H9 (cell line): ENCODE measurements around the gene DDX47. TPM values are rescaled to one million over a fixed set of nuclear protein-coding genes. Genes with fewer than 3 reads are reported as not detected.

Experiments used
- DNase-seq: peaks from one replicate; pipeline ENCODE4 v3.0.0-alpha.2; 2017
- H2AFZ ChIP-seq: one replicate; pipeline ENCODE4 v1.6.1; 2013; ENCODE audit warnings: mild to moderate bottlenecking, low read length, control low read depth, moderate library complexity
- H2AK5ac ChIP-seq: 2 replicates; pipeline ENCODE4 v1.6.1; 2013; ENCODE audit warnings: low read length, control low read depth, mixed read lengths; ENCODE audit not compliant: insufficient read length
- H2BK120ac ChIP-seq: one replicate; pipeline ENCODE4 v1.6.1; 2013; ENCODE audit warnings: low read depth, mild to moderate bottlenecking, low read length, control low read depth, inconsistent platforms; ENCODE audit not compliant: poor library complexity, severe bottlenecking
- H2BK12ac ChIP-seq: 2 replicates; pipeline ENCODE4 v1.6.1; 2013; ENCODE audit warnings: low read length, control low read depth, mixed read lengths, low read depth; ENCODE audit not compliant: insufficient read length
- H2BK15ac ChIP-seq: 2 replicates; pipeline ENCODE4 v1.6.1; 2013; ENCODE audit warnings: low read depth, low read length, control low read depth
- H2BK20ac ChIP-seq: one replicate; pipeline ENCODE4 v1.6.1; 2013; ENCODE audit warnings: low read depth, mild to moderate bottlenecking, low read length, control low read depth, inconsistent platforms; ENCODE audit not compliant: poor library complexity, severe bottlenecking
- H2BK5ac ChIP-seq: 2 replicates; pipeline ENCODE4 v1.6.1; 2013; ENCODE audit warnings: low read length, control low read depth, mixed read lengths; ENCODE audit not compliant: insufficient read length
- H3K14ac ChIP-seq: 2 replicates; pipeline ENCODE4 v1.6.1; 2013; ENCODE audit warnings: low read length, control low read depth; ENCODE audit not compliant: insufficient read depth
- H3K18ac ChIP-seq: 2 replicates; pipeline ENCODE4 v1.6.1; 2013; ENCODE audit warnings: low read depth, mild to moderate bottlenecking, mixed read lengths, low read length, control low read depth; ENCODE audit not compliant: insufficient read length
- H3K23ac ChIP-seq: 2 replicates; pipeline ENCODE4 v1.6.1; 2013; ENCODE audit warnings: low read length, control low read depth, mixed read lengths, low read depth; ENCODE audit not compliant: insufficient read length
- H3K23me2 ChIP-seq: 2 replicates; pipeline ENCODE4 v1.6.1; 2013; ENCODE audit warnings: low read depth, mild to moderate bottlenecking, mixed read lengths, low read length, control low read depth; ENCODE audit not compliant: insufficient read length, poor library complexity, severe bottlenecking
- H3K27ac ChIP-seq: 2 replicates; pipeline ENCODE4 v1.5.1; 2013; ENCODE audit warnings: low read length, control low read depth, mixed read lengths, low read depth; ENCODE audit not compliant: insufficient read length
- H3K27me3 ChIP-seq: 2 replicates; pipeline ENCODE4 v1.6.1; 2013; ENCODE audit warnings: low read length, control low read depth, inconsistent platforms; ENCODE audit not compliant: insufficient read depth
- H3K4ac ChIP-seq: 2 replicates; pipeline ENCODE4 v1.6.1; 2013; ENCODE audit warnings: low read depth, mild to moderate bottlenecking, control low read depth, inconsistent platforms, low read length, moderate library complexity
- H3K4me1 ChIP-seq: 2 replicates; pipeline ENCODE4 v1.6.1; 2013; ENCODE audit warnings: low read length, control low read depth, inconsistent platforms; ENCODE audit not compliant: insufficient read depth
- H3K4me2 ChIP-seq: 2 replicates; pipeline ENCODE4 v1.6.1; 2013; ENCODE audit warnings: low read length, control low read depth, mixed read lengths; ENCODE audit not compliant: insufficient read length, insufficient read depth
- H3K56ac ChIP-seq: 2 replicates; pipeline ENCODE4 v1.6.1; 2013; ENCODE audit warnings: low read depth, mild to moderate bottlenecking, mixed read lengths, low read length, control low read depth; ENCODE audit not compliant: insufficient read length
- H3K79me1 ChIP-seq: 2 replicates; pipeline ENCODE4 v1.6.1; 2013; ENCODE audit warnings: low read depth, mild to moderate bottlenecking, moderate library complexity, low read length, control low read depth, inconsistent platforms; ENCODE audit not compliant: insufficient read depth, poor library complexity, severe bottlenecking
- H3K79me2 ChIP-seq: 2 replicates; pipeline ENCODE4 v1.6.1; 2013; ENCODE audit warnings: low read length, control low read depth, inconsistent platforms; ENCODE audit not compliant: insufficient read depth
- H3K9ac ChIP-seq: 2 replicates; pipeline ENCODE4 v1.6.1; 2013; ENCODE audit warnings: low read length, control low read depth, mixed read lengths; ENCODE audit not compliant: insufficient read length; ENCODE audit errors: extremely low read depth
- H3K9me3 ChIP-seq: one replicate; pipeline ENCODE4 v1.6.1; 2013; ENCODE audit warnings: low read depth, low read length, inconsistent platforms; ENCODE audit not compliant: control insufficient read depth
- H3T11ph ChIP-seq: one replicate; pipeline ENCODE4 v1.6.1; 2013; ENCODE audit warnings: mild to moderate bottlenecking, low read length, control low read depth, inconsistent platforms
- H4K20me1 ChIP-seq: one replicate; pipeline ENCODE4 v1.6.1; 2013; ENCODE audit not compliant: control insufficient read depth, insufficient read length, insufficient read depth
- H4K5ac ChIP-seq: 2 replicates; pipeline ENCODE4 v1.6.1; 2013; ENCODE audit warnings: low read depth, mild to moderate bottlenecking, mixed read lengths, low read length, control low read depth; ENCODE audit not compliant: insufficient read length
- H4K8ac ChIP-seq: replicated peaks from 2 replicates; pipeline ENCODE4 v1.6.1; 2013; ENCODE audit warnings: low read length, control low read depth, mixed read lengths, low read depth; ENCODE audit not compliant: insufficient read length
- H4K91ac ChIP-seq: 2 replicates; pipeline ENCODE4 v1.6.1; 2013; ENCODE audit warnings: low read depth, mild to moderate bottlenecking, moderate library complexity, mixed read lengths, low read length, control low read depth; ENCODE audit not compliant: insufficient read length
- H3K27ac Mint-ChIP-seq, 3 experiments: 2 replicates in 2 of 3; 3 replicates in 1 of 3; pipeline ENCODE4 v1.8.0; 2020 to 2021; ENCODE audit warnings: mixed read lengths in 3 of 3, mild to moderate bottlenecking in 1 of 3, moderate library complexity in 1 of 3
- H3K27me3 Mint-ChIP-seq: 2 replicates; pipeline ENCODE4 v1.8.0; 2021; ENCODE audit warnings: low read depth, mild to moderate bottlenecking, moderate library complexity, mixed read lengths
- H3K36me3 Mint-ChIP-seq, 3 experiments: 2 replicates in 2 of 3; 3 replicates in 1 of 3; pipeline ENCODE4 v1.8.0; 2020 to 2021; ENCODE audit warnings: low read depth in 3 of 3, mixed read lengths in 3 of 3; ENCODE audit not compliant: insufficient read depth in 1 of 3
- H3K4me1 Mint-ChIP-seq, 2 experiments: 2 replicates each; pipeline ENCODE4 v1.8.0; 2020; ENCODE audit warnings: mixed read lengths in 2 of 2
- H3K4me3 Mint-ChIP-seq, 2 experiments: 2 replicates in 1 of 2; 3 replicates in 1 of 2; pipeline ENCODE4 v1.8.0; 2020 to 2021; ENCODE audit warnings: mild to moderate bottlenecking in 2 of 2, mixed read lengths in 2 of 2, moderate library complexity in 1 of 2
- H3K9me3 Mint-ChIP-seq, 2 experiments: 2 replicates in 1 of 2; 3 replicates in 1 of 2; pipeline ENCODE4 v1.8.0; 2020; ENCODE audit warnings: mild to moderate bottlenecking in 2 of 2, mixed read lengths in 2 of 2, moderate library complexity in 1 of 2
- WGBS: extraction: QIAGEN DNeasy Blood & Tissue Kit; methylation state at CpG from one replicate; pipeline ENCODE4 v1.1.7; 2013; ENCODE audit warnings: missing lambda C conversion rate, low lambda C conversion rate, mixed read lengths; ENCODE audit not compliant: insufficient read length; ENCODE audit errors: extremely low coverage; 5-methylcytosine and 5-hydroxymethylcytosine counted together
- total RNA-seq: library from RNA; stranded (reverse); gene quantifications from 2 replicates; pipeline ENCODE4 v1.2.1, GENCODE V29; 2021
- TF ChIP-seq, protein P1 (sequence below): fragments of 200-600 bp; sonication (generic); conservative IDR thresholded peaks from 3 replicates; pipeline ENCODE4 v1.8.0; 2021; ENCODE audit warnings: antibody characterized with exemption, mild to moderate bottlenecking

The DDX47 gene
- total RNA-seq, 1 experiment from 2014 or later: 78.2 TPM

DNA sequence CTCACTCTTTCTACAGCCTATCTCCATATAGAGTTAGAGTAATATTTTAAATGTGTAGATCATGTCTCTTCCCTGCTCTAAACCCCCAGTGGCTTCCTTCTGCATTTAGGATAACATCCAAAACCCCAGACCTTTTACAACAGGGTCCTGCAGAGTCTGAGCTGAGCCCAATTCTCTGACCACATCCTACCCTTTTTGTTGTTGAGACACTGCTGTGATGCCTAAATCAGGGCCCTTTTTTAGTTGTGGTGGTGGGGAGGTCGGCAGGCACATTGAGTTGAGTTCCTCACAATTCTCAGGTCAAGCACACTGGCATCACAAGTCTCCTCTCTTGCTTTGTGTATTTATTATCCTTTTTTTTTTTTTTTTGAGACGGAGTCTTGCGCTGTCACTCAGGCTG is 1.8 kb upstream of the DDX47 start:
- peaks cover 6% of the 10 kb centered on the region for H3K79me1 ChIP-seq
- no peak overlapping the region for H2AFZ ChIP-seq
- H3K18ac ChIP-seq: no peak overlapping the region
- Mint-ChIP-seq H3K27ac (no peak overlapping the region), H3K36me3 (peaks cover 8 to 18% (median 12%) of the 10 kb centered on the region in 3 experiments; a peak in 6 of 7 replicates), H3K9me3 (peaks cover 0 to 5% of the 10 kb centered on the region in 2 experiments; a peak in 1 of 5 replicates), H3K27me3 (no peaks in the 10 kb centered on the region), H3K4me3 (no peak overlapping the region), H3K4me1 (peaks cover 17 to 30% of the 10 kb centered on the region in 2 experiments)
- no peaks in the 10 kb centered on the region for H3K9me3 ChIP-seq
- H2BK20ac ChIP-seq: no peak overlapping the region
- no peak overlapping the region for H2BK12ac ChIP-seq
- no peaks in the 10 kb centered on the region for H3K27me3 ChIP-seq
- H3K4me2 ChIP-seq: no peak overlapping the region
- DNase-seq: no peak
- H3K4me1 ChIP-seq: no peaks in the 10 kb centered on the region
- H3T11ph ChIP-seq: no peak overlapping the region
- H3K23me2 ChIP-seq: peaks cover 3% of the 10 kb centered on the region
- H4K91ac ChIP-seq: no peak overlapping the region
- H4K5ac ChIP-seq: no peak overlapping the region
- H3K27ac ChIP-seq: no peak overlapping the region
- TF ChIP-seq, protein P1, sequence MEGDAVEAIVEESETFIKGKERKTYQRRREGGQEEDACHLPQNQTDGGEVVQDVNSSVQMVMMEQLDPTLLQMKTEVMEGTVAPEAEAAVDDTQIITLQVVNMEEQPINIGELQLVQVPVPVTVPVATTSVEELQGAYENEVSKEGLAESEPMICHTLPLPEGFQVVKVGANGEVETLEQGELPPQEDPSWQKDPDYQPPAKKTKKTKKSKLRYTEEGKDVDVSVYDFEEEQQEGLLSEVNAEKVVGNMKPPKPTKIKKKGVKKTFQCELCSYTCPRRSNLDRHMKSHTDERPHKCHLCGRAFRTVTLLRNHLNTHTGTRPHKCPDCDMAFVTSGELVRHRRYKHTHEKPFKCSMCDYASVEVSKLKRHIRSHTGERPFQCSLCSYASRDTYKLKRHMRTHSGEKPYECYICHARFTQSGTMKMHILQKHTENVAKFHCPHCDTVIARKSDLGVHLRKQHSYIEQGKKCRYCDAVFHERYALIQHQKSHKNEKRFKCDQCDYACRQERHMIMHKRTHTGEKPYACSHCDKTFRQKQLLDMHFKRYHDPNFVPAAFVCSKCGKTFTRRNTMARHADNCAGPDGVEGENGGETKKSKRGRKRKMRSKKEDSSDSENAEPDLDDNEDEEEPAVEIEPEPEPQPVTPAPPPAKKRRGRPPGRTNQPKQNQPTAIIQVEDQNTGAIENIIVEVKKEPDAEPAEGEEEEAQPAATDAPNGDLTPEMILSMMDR: no peak
- no peak overlapping the region for H2BK5ac ChIP-seq
- no peak overlapping the region for H3K56ac ChIP-seq
- no peak overlapping the region for H3K4ac ChIP-seq
- no CpG with 5 or more reads among the region's 3 CpGs for whole genome bisulfite sequencing
- H3K9ac ChIP-seq: no peak overlapping the region
- no peak overlapping the region for H3K14ac ChIP-seq
- H3K79me2 ChIP-seq: peaks cover 10% of the 10 kb centered on the region; the same call in 1 of the 2 replicates
- no peaks in the 10 kb centered on the region for H4K20me1 ChIP-seq
- H2AK5ac ChIP-seq: no peak overlapping the region
- H4K8ac ChIP-seq: no peak overlapping the region
- no peak overlapping the region for H2BK120ac ChIP-seq
- H3K23ac ChIP-seq: no peak overlapping the region
- H2BK15ac ChIP-seq: no peak overlapping the region
